ENCODE data around the gene C1orf167. TPM values are rescaled to one million over a fixed set of nuclear protein-coding genes. Genes with fewer than 3 reads are reported as not detected.

C1orf167 gene
- total and polyA plus RNA-seq, 2 of the 13 experiments (the other 11 are each of a cell fraction or from before 2014, with no cell fraction given) = not detected

GRCh38 chr1:11805422-11806306 lies 43.7 kb downstream of the C1orf167 start, which contains the start of the genes CLCN6 and MTHFR (continued):
- TF ChIP-seq GTF2F1 (IDR thresholded peaks at IDR 0.05; ENCODE audit: low read length) (0 out of 2 replicates have a peak, but pooled peaks have one; percentile 51), HDAC1 (CRISPR knock-in tag; IDR thresholded peaks at IDR 0.05) (peak; percentile 82), ZFP41 (CRISPR knock-in tag; IDR thresholded peaks at IDR 0.05; ENCODE audit: borderline replicate concordance) (peak; percentile 37; the same call in 1 of the 2 replicates), PBX3 (CRISPR knock-in tag; IDR thresholded peaks at IDR 0.05; ENCODE audit: borderline replicate concordance) (no peak), SNRNP70 (IDR thresholded peaks at IDR 0.05; ENCODE audit: low read depth, low read length) (no peak), ZNF136 (CRISPR knock-in tag; IDR thresholded peaks at IDR 0.05; ENCODE audit: low read depth) (no peak), DNMT1 (CRISPR knock-in tag; IDR thresholded peaks at IDR 0.05) (0 out of 2 replicates have a peak, but pooled peaks have one; percentile 23), POLR2AphosphoS5 (IDR thresholded peaks at IDR 0.05; ENCODE audit: low read depth, low read length) (peak; percentile 64), CBFB (CRISPR knock-in tag; IDR thresholded peaks at IDR 0.05) (peak; percentile 66; the same call in 1 of the 2 replicates), ELF1 (CRISPR knock-in tag; IDR thresholded peaks at IDR 0.05) (peak; percentile 76; the same call in 1 of the 2 replicates), TFE3 (CRISPR knock-in tag; IDR thresholded peaks at IDR 0.05) (peak; percentile 98), ZNF598 (CRISPR knock-in tag; IDR thresholded peaks at IDR 0.05; ENCODE audit: borderline replicate concordance) (no peak), GPBP1L1 (CRISPR knock-in tag; IDR thresholded peaks at IDR 0.05) (no peak), PRDM10 (CRISPR knock-in tag; IDR thresholded peaks at IDR 0.05; ENCODE audit: low read depth) (peak; percentile 94; the same call in 1 of the 2 replicates), AGO2 (optimal IDR thresholded peaks at IDR 0.05; ENCODE audit: low read depth, low read length) (peak; percentile 71), FOXM1 (CRISPR knock-in tag; IDR thresholded peaks at IDR 0.05) (no peak), ZNF607 (CRISPR knock-in tag; IDR thresholded peaks at IDR 0.05; ENCODE audit: borderline replicate concordance) (peak; percentile 70), FOSL2 (CRISPR knock-in tag; IDR thresholded peaks at IDR 0.05) (peak; percentile 87), NCOA5 (CRISPR knock-in tag; IDR thresholded peaks at IDR 0.05) (0 out of 2 replicates have a peak, but pooled peaks have one; percentile 44), ZNF326 (CRISPR knock-in tag; IDR thresholded peaks at IDR 0.05; ENCODE audit: borderline replicate concordance) (no peak), FOSL1 (CRISPR knock-in tag; IDR thresholded peaks at IDR 0.05; ENCODE audit: borderline replicate concordance) (peak; percentile 51; the same call in 1 of the 2 replicates), PHB2 (IDR thresholded peaks at IDR 0.05; ENCODE audit: partially characterized antibody) (no peak)

All from HepG2 (cell line).